ENCODE data around the gene PITPNM3. TPM values are rescaled to one million over a fixed set of nuclear protein-coding genes. Genes with fewer than 3 reads are reported as not detected.

PITPNM3 gene
- total and polyA plus RNA-seq, 10 donors = 5.4 to 215 (median 125) TPM

DNA sequence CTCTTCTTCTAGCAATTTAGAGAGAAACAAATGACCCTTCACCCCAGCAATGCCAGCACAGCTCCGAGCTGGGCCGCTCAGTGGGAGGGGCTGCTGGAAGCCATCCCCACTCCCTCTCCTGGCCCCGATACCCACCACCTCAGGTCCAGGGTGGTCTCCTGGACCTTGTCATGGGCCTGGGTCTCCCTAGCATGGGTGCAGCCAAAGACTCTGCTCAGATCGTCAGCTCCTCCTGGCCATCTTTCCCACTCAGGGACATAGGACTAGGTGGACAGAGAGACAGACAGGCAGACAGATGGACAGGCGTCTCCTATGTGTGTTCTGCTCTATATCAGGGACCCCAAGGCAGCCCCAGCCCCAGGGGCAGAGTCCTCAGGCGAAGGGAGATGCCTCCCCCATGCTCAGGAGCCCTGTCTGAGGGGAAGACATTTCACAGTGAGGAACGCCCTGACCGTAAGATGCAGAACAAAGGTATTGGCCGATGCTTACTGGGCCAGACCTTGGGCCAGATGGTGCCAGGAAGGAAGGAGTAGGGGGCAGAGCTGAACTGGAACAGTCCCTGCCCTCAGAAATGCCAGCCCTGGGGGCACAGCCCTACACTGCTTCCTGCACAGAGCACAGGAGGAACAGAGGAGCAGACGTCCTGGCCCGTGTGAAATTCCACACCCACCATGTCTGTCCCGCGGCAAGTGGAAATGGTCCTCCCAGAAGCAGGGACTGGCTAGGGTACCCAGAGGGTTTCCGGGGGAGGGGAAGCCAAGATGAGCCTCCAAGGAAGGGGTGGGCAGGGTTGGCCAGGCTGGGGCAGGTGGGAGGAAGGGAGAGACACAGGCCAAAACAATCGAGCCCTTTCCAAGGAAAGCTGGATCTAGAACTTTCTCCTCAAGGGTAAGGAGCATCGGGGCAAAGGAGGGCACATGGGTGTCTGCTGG lies 13.0 kb downstream of the PITPNM3 start:
- peaks cover 0 to 68% (median 0%) of the 10 kb centered on the region in 6 donors for H3K36me3 ChIP-seq
- H3K4me1 ChIP-seq = peaks cover 4 to 63% (median 18%) of the 10 kb centered on the region in 6 donors
- no peak overlapping the region for H3K4me3 ChIP-seq
- WGBS, 5 donors = 66 to 83% (median 73%) methylated on average over 15 to 16 of the region's 16 CpGs
- peak overlapping the region in 5 of 8 donors; percentile 31 to 59 (median 46) for H3K27ac ChIP-seq
- H3K9me3 ChIP-seq = peaks cover 0 to 12% (median 10%) of the 10 kb centered on the region in 8 donors
- H3K27me3 ChIP-seq (replicated peaks in 1 of 7) = no peaks in the 10 kb centered on the region
- TF ChIP-seq POLR2A (IDR thresholded peaks at IDR 0.05) (no peak), POLR2AphosphoS5 (IDR thresholded peaks at IDR 0.05) (peak in 2 of 3 donors; percentile 28 to 70)
- TF ChIP-seq, protein P1, sequence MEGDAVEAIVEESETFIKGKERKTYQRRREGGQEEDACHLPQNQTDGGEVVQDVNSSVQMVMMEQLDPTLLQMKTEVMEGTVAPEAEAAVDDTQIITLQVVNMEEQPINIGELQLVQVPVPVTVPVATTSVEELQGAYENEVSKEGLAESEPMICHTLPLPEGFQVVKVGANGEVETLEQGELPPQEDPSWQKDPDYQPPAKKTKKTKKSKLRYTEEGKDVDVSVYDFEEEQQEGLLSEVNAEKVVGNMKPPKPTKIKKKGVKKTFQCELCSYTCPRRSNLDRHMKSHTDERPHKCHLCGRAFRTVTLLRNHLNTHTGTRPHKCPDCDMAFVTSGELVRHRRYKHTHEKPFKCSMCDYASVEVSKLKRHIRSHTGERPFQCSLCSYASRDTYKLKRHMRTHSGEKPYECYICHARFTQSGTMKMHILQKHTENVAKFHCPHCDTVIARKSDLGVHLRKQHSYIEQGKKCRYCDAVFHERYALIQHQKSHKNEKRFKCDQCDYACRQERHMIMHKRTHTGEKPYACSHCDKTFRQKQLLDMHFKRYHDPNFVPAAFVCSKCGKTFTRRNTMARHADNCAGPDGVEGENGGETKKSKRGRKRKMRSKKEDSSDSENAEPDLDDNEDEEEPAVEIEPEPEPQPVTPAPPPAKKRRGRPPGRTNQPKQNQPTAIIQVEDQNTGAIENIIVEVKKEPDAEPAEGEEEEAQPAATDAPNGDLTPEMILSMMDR (IDR thresholded peaks at IDR 0.05 in 8 of 11, conservative IDR thresholded peaks at IDR 0.05 in 3 of 11) = no peak
- peak; percentile 61 for DNase-seq
- intact Hi-C loops (cut with DNase I; ENCODE audit: low total_unique reads) = no loop called here

DNA sequence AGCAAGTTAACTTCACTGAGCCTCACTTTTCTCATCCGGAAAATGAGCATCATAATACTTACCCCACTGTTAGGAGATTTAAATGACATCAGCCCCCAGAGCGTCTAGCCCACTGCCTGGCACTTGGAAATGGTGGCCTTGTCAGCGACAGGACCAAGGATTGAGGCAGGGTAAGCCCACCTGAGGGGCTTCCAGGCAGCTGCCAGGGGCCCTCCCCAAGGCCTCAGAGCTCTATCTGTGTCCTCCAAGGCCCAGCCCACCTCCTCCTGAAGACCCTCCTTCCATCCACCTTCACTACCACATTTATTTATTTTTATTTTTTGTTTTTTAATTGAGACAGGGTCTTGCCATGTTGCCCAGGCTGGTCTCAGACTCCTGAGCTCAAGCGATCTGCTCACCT lies 13.8 kb downstream of the PITPNM3 start:
- H3K27ac ChIP-seq = peak overlapping the region in 5 of 8 donors; percentile 31 to 59 (median 46)
- intact Hi-C loops (cut with DNase I; ENCODE audit: low total_unique reads) = no loop called here
- peaks cover 0 to 76% (median 3%) of the 10 kb centered on the region in 6 donors for H3K36me3 ChIP-seq
- peaks cover 0 to 12% (median 10%) of the 10 kb centered on the region in 8 donors for H3K9me3 ChIP-seq
- 76 to 97% (median 87%) methylated on average over 4 of the region's 4 CpGs for WGBS, 5 donors
- DNase-seq = peak; percentile 19
- H3K4me3 ChIP-seq = no peak overlapping the region
- TF ChIP-seq, protein P1 (IDR thresholded peaks at IDR 0.05 in 8 of 11, conservative IDR thresholded peaks at IDR 0.05 in 3 of 11) = no peak
- TF ChIP-seq POLR2AphosphoS5 (IDR thresholded peaks at IDR 0.05) = no peak
- no peak for TF ChIP-seq POLR2A (IDR thresholded peaks at IDR 0.05)
- no peaks in the 10 kb centered on the region for H3K27me3 ChIP-seq (replicated peaks in 1 of 7)
- H3K4me1 ChIP-seq = peaks cover 0 to 57% (median 14%) of the 10 kb centered on the region in 6 donors

DNA sequence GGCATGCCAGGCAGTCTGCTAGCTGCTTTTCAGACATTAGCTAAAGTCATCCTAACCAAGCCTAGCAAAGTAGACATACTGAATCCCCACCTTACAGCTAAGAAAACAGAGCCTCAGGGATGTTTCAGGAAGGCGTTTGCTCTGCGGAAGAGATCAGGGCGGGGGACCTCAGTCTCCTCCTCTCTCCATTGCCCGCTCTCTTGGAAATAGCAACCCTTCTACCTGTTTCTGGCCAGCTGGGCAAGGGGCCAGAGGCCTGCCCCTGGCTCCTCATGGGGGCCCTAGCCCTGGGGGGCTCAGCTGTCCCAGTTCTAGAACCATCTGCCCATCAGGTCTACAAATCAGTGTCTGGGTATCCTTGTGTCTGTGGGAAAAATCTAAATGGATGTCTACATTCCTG lies 14.5 kb downstream of the PITPNM3 start:
- H3K27me3 ChIP-seq (replicated peaks in 1 of 7) = no peaks in the 10 kb centered on the region
- H3K4me1 ChIP-seq = peaks cover 0 to 52% (median 11%) of the 10 kb centered on the region in 6 donors
- TF ChIP-seq, protein P1 (IDR thresholded peaks at IDR 0.05 in 8 of 11, conservative IDR thresholded peaks at IDR 0.05 in 3 of 11) = no peak
- TF ChIP-seq POLR2A (IDR thresholded peaks at IDR 0.05) (no peak), POLR2AphosphoS5 (IDR thresholded peaks at IDR 0.05) (no peak)
- peak overlapping the region in 3 of 8 donors; percentile 3 to 59 (median 31) for H3K27ac ChIP-seq
- no peak overlapping the region for H3K4me3 ChIP-seq
- 76 to 99% (median 91%) methylated on average over 4 of the region's 4 CpGs for WGBS, 5 donors
- DNase-seq = peak; percentile 54
- peaks cover 0 to 78% (median 5%) of the 10 kb centered on the region in 6 donors for H3K36me3 ChIP-seq
- H3K9me3 ChIP-seq = peaks cover 0 to 12% (median 10%) of the 10 kb centered on the region in 8 donors
- intact Hi-C loops (cut with DNase I; ENCODE audit: low total_unique reads) = no loop called here

DNA sequence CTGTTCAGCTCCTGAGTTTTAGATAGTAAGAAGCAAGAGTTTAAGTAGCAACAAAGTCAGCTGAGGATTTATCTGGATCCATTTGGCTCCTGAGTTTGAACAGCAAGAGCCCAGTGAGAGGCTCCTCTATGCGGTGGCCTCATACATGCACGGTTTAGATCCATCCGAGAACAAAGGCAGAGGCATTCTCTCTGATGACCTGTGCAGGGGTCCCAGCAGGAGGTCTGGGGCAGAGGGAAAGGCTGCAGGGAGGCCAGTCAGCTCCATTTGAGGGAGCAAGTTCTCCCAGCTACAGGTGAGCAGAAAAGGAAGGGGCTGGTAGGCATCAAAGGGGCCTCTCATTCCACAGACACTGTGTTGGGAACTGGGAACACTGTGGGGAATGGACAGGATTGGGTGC lies 16.5 kb downstream of the PITPNM3 start:
- H3K27ac ChIP-seq = no peak overlapping the region
- 67 to 88% (median 73%) methylated on average over 3 of the region's 3 CpGs for WGBS, 5 donors
- TF ChIP-seq POLR2AphosphoS5 (IDR thresholded peaks at IDR 0.05) (peak in 1 of 3 donors; percentile 16), POLR2A (IDR thresholded peaks at IDR 0.05) (no peak)
- H3K4me3 ChIP-seq = no peak overlapping the region
- peak; percentile 50 for DNase-seq
- intact Hi-C loops (cut with DNase I; ENCODE audit: low total_unique reads) = no loop called here
- no peaks in the 10 kb centered on the region for H3K27me3 ChIP-seq (replicated peaks in 1 of 7)
- peaks cover 0 to 74% (median 10%) of the 10 kb centered on the region in 6 donors for H3K36me3 ChIP-seq
- peaks cover 0 to 12% (median 10%) of the 10 kb centered on the region in 8 donors for H3K9me3 ChIP-seq
- H3K4me1 ChIP-seq = peaks cover 0 to 50% (median 9%) of the 10 kb centered on the region in 6 donors

Measured in spleen (tissue), 11 donors.